Measurements from ENCODE around the gene NFXL1. TPM values are rescaled to one million over a fixed set of nuclear protein-coding genes. Genes with fewer than 3 reads are reported as not detected.

The NFXL1 gene
- total and polyA plus RNA-seq, 5 donors from 2014 or later, result 6.3 to 11.2 (median 8.5) TPM

DNA sequence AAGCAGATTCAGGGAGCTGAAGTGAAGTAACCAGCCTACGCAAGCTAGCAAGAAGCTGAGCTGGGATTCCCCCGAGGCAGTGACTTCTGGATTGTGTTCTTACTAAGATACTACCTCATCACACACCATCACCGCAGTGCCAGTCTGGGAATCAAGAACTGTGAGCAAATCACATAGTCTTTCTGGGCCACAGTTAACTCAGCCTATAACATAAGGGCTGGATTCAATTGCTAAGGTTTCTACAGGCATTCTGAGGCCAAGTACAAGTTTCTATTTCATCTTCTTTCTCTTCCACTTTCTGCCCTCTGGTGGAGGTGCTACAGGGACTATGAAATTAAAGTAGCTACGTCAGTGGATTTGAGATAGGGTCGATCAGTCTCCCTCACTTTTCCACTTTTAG, 75.1 kb downstream of the NFXL1 start:
- peaks cover 29% of the 10 kb centered on the region for H3K27me3 Mint-ChIP-seq
- H3K4me3 Mint-ChIP-seq, result peak overlapping the region; percentile 0 to 92 (median 74)
- H3K9me3 ChIP-seq (ENCODE audit: control insufficient read depth in 2 of 2, low read length in 2 of 2), result no peaks in the 10 kb centered on the region
- H3K4me1 Mint-ChIP-seq, result peaks cover 15 to 36% (median 24%) of the 10 kb centered on the region in 4 donors
- H3K27ac Mint-ChIP-seq, result peak overlapping the region in 1 of 3 donors; percentile 64
- peak overlapping the region; percentile 49 for H3K27ac ChIP-seq (ENCODE audit: insufficient read depth, low read length, poor library complexity, severe bottlenecking)
- peaks cover 4% of the 10 kb centered on the region for H3K27me3 ChIP-seq (ENCODE audit: control insufficient read depth, insufficient read depth, low read length)
- peaks cover 9% of the 10 kb centered on the region for H3K36me3 Mint-ChIP-seq
- peaks cover 36% of the 10 kb centered on the region for H3K4me1 ChIP-seq (ENCODE audit: control insufficient read depth, insufficient read depth, low read length, poor library complexity, severe bottlenecking)
- peak; percentile 5 to 55 (median 16) for DNase-seq
- ATAC-seq (ENCODE audit: low read depth in 2 of 2), result peak; percentile 24 to 26
- peak overlapping the region; percentile 22 for H3K4me3 ChIP-seq (ENCODE audit: low read depth, low read length)
- peaks cover 6% of the 10 kb centered on the region for H3K36me3 ChIP-seq (ENCODE audit: control insufficient read depth, insufficient read depth, low read length)
- no peaks in the 10 kb centered on the region for H3K9me3 Mint-ChIP-seq

DNA sequence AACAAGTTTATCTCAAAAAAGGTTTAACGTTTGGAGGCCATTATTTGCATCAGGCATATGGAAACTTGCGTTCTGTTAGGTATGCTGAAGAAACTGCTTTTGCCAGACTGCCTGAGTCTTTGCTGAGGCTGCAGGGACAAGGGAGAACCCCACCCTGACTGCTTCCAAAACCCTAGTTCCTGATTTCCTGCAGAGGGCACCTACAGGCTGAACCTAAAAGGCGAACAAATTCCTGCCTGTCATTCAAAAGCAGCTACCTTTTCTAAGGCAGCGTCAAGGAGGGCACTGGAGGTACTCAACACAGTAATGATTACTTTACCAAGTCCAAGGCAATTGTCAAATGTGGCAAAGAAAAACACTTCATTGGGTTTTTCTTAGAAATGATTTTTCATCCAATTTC, 75.9 kb downstream of the NFXL1 start:
- Mint-ChIP-seq H3K4me3 (peak overlapping the region in 3 of 4 donors; percentile 84 to 92 (median 86)), H3K27ac (no peak overlapping the region), H3K4me1 (peaks cover 15 to 36% (median 24%) of the 10 kb centered on the region in 4 donors), H3K9me3 (no peaks in the 10 kb centered on the region), H3K36me3 (peaks cover under 1% of the 10 kb centered on the region), H3K27me3 (peaks cover 36% of the 10 kb centered on the region)
- Histone ChIP-seq H3K4me3 (ENCODE audit: low read depth, low read length) (no peak overlapping the region), H3K27ac (ENCODE audit: insufficient read depth, low read length, poor library complexity, severe bottlenecking) (no peak overlapping the region), H3K4me1 (ENCODE audit: control insufficient read depth, insufficient read depth, low read length, poor library complexity, severe bottlenecking) (peaks cover 36% of the 10 kb centered on the region), H3K36me3 (ENCODE audit: control insufficient read depth, insufficient read depth, low read length) (no peaks in the 10 kb centered on the region), H3K27me3 (ENCODE audit: control insufficient read depth, insufficient read depth, low read length) (peaks cover 4% of the 10 kb centered on the region), H3K9me3 (ENCODE audit: control insufficient read depth in 2 of 2, low read length in 2 of 2) (no peaks in the 10 kb centered on the region)
- no peak for DNase-seq
- no peak for ATAC-seq (ENCODE audit: low read depth in 2 of 2)

DNA sequence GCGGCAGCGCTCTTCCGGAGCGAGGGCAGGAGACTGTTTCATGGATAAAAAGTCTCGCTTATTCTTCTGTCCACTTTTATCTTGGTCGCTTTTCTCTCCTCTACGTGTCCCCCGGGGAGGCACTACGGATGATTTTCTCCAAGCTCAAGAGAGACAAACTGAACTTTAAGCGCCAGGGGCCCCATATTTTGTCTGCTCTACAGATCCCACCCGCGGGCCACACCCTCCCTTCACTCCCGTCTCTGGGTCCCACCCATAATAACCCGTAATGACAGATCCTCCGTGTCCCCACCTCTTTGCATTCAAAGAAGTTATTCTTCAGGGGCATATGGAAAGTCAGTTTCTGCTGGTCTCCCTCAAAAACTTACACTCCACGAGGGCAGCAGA, 76.5 kb downstream of the NFXL1 start, which contains the start of gene CORIN:
Gene CORIN (minus strand): TSS at position 160 of the 387 bp plus-strand sequence. CDS start 118 bp downstream, at position 42.
- peak within 1 kb of the TSS; percentile 84 to 92 (median 87) for H3K4me3 Mint-ChIP-seq
- Histone ChIP-seq H3K36me3 (ENCODE audit: control insufficient read depth, insufficient read depth, low read length) (no peaks in the 10 kb centered on the region), H3K4me1 (ENCODE audit: control insufficient read depth, insufficient read depth, low read length, poor library complexity, severe bottlenecking) (peaks cover 36% of the 10 kb centered on the region), H3K9me3 (ENCODE audit: control insufficient read depth in 2 of 2, low read length in 2 of 2) (no peaks in the 10 kb centered on the region), H3K27ac (ENCODE audit: insufficient read depth, low read length, poor library complexity, severe bottlenecking) (peak within 1 kb of the TSS; percentile 49), H3K27me3 (ENCODE audit: control insufficient read depth, insufficient read depth, low read length) (peaks cover 4% of the 10 kb centered on the region), H3K4me3 (ENCODE audit: low read depth, low read length) (peak within 1 kb of the TSS; percentile 74)
- peaks cover 15 to 36% (median 24%) of the 10 kb centered on the region in 4 donors for H3K4me1 Mint-ChIP-seq
- ATAC-seq (ENCODE audit: low read depth in 2 of 2), result no peak
- no peak for DNase-seq
- peak within 1 kb of the TSS in 1 of 3 donors; percentile 20 for H3K27ac Mint-ChIP-seq
- H3K36me3 Mint-ChIP-seq, result no peaks in the 10 kb centered on the region
- no peaks in the 10 kb centered on the region for H3K9me3 Mint-ChIP-seq
- peaks cover 38% of the 10 kb centered on the region for H3K27me3 Mint-ChIP-seq

DNA sequence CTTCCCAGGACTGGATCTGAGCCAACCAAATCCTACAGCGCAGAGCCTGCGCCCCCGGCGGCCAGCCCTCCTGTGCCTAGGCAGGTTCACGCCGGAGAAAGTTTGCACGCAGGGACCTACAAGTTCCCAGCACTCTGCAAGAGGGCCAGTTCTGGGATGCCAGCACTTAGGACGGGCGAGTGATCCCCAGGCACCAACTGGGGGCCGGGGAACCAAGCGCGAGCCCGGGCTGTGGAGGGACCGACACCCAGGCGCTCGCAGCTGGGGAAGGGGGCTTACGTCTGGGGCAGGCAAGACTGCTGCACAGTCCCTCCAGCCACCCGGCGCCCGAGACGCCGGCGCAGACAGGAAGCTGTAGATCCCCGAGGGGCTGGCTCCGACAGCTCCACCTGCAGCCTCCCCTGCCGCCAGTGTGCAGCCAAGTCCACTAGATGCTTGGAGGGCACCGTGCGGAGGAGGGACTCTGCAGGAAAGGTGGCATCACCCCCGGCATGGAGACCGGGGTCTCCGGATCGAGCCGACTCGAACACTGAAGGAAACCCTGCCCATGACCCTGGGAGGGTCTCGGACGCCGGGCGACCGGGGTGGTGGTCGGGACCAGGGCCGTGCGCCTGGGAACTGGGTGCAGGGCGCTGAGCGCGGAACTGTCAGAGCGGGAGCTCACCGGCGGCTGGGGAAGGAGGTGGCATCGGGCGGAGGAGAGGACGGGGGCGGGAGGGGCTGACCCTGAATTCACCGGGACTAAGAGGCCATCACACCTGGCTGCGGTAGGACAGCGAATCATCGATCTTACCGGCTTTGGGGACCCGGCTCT, 77.1 kb downstream of the NFXL1 start:
- Mint-ChIP-seq H3K4me3 (peak overlapping the region; percentile 84 to 92 (median 87)), H3K27ac (peak overlapping the region in 1 of 3 donors; percentile 20), H3K9me3 (no peaks in the 10 kb centered on the region), H3K36me3 (no peaks in the 10 kb centered on the region), H3K27me3 (peaks cover 38% of the 10 kb centered on the region), H3K4me1 (peaks cover 15 to 36% (median 24%) of the 10 kb centered on the region in 4 donors)
- ATAC-seq (ENCODE audit: low read depth in 2 of 2), result peak; percentile 66 to 80
- Histone ChIP-seq H3K9me3 (ENCODE audit: control insufficient read depth in 2 of 2, low read length in 2 of 2) (no peaks in the 10 kb centered on the region), H3K27ac (ENCODE audit: insufficient read depth, low read length, poor library complexity, severe bottlenecking) (no peak overlapping the region), H3K36me3 (ENCODE audit: control insufficient read depth, insufficient read depth, low read length) (no peaks in the 10 kb centered on the region), H3K4me3 (ENCODE audit: low read depth, low read length) (peak overlapping the region; percentile 74), H3K4me1 (ENCODE audit: control insufficient read depth, insufficient read depth, low read length, poor library complexity, severe bottlenecking) (peaks cover 36% of the 10 kb centered on the region), H3K27me3 (ENCODE audit: control insufficient read depth, insufficient read depth, low read length) (peaks cover 4% of the 10 kb centered on the region)
- peak; percentile 20 to 69 (median 41) for DNase-seq

DNA sequence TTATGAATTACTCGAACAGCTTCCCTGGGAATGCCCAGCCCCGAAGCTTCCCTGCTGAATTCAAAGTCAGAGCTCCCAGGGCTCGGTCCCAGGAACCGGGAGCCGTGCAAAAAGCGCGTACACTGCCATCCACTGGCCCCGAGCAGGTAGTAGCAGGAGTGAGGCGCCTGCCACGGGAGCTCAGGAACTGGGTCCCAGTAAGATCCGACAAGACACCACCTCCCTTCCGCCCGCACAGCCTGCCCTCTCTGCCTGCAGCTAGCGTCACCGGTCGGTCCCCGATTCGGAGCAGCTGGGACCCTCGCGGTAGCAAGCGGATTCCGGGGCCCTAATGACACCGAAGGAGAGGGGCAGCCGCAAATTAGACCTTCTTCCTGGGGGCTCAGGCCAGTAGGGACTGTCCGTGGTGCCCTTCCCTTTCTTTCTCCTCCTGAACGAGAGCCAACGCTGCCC, 77.7 kb downstream of the NFXL1 start:
- no peaks in the 10 kb centered on the region for H3K36me3 Mint-ChIP-seq
- Histone ChIP-seq H3K4me3 (ENCODE audit: low read depth, low read length) (peak overlapping the region; percentile 74), H3K9me3 (ENCODE audit: control insufficient read depth in 2 of 2, low read length in 2 of 2) (no peaks in the 10 kb centered on the region), H3K36me3 (ENCODE audit: control insufficient read depth, insufficient read depth, low read length) (no peaks in the 10 kb centered on the region), H3K4me1 (ENCODE audit: control insufficient read depth, insufficient read depth, low read length, poor library complexity, severe bottlenecking) (peaks cover 36% of the 10 kb centered on the region), H3K27me3 (ENCODE audit: control insufficient read depth, insufficient read depth, low read length) (peaks cover 4% of the 10 kb centered on the region), H3K27ac (ENCODE audit: insufficient read depth, low read length, poor library complexity, severe bottlenecking) (no peak overlapping the region)
- peak overlapping the region in 1 of 3 donors; percentile 29 for H3K27ac Mint-ChIP-seq
- DNase-seq (peak; percentile 11 to 73 (median 28)), ATAC-seq (ENCODE audit: low read depth in 2 of 2) (peak; percentile 55 to 62)
- peaks cover 38% of the 10 kb centered on the region for H3K27me3 Mint-ChIP-seq
- H3K4me3 Mint-ChIP-seq, result peak overlapping the region; percentile 84 to 92 (median 87)
- H3K9me3 Mint-ChIP-seq, result peaks cover 0 to 2% (median 0%) of the 10 kb centered on the region in 7 donors
- H3K4me1 Mint-ChIP-seq, result peaks cover 15 to 36% (median 24%) of the 10 kb centered on the region in 4 donors

DNA sequence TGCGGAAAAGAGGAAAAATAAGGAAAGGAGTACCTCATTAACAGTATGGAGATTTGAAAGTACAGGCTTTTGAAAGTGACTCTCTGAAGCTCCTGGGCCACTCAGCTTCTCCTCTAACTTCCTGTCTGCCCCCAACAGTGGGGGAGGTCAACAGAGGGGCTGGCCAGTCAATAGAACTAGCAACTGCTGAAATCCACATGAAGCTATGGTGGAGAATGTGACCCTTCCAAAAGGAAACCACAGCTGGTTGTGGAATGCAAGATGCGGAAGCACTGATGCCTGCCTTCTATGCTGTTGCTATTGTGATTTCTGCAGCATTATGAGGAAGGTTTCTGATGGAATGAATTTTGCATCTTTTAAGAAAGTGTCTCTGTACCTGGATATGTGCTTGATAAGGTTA, 78.9 kb downstream of the NFXL1 start:
- Mint-ChIP-seq H3K9me3 (peaks cover 0 to 2% (median 0%) of the 10 kb centered on the region in 7 donors), H3K27me3 (peaks cover 38% of the 10 kb centered on the region), H3K27ac (no peak overlapping the region), H3K4me3 (peak overlapping the region; percentile 78 to 88 (median 85)), H3K36me3 (no peaks in the 10 kb centered on the region), H3K4me1 (peaks cover 15 to 36% (median 24%) of the 10 kb centered on the region in 4 donors)
- H3K36me3 ChIP-seq (ENCODE audit: control insufficient read depth, insufficient read depth, low read length), result no peaks in the 10 kb centered on the region
- no peak overlapping the region for H3K27ac ChIP-seq (ENCODE audit: insufficient read depth, low read length, poor library complexity, severe bottlenecking)
- DNase-seq, result no peak
- ATAC-seq (ENCODE audit: low read depth in 2 of 2), result no peak
- H3K27me3 ChIP-seq (ENCODE audit: control insufficient read depth, insufficient read depth, low read length), result peaks cover 10% of the 10 kb centered on the region
- H3K4me1 ChIP-seq (ENCODE audit: control insufficient read depth, insufficient read depth, low read length, poor library complexity, severe bottlenecking), result peaks cover 36% of the 10 kb centered on the region
- H3K4me3 ChIP-seq (ENCODE audit: low read depth, low read length), result no peak overlapping the region
- H3K9me3 ChIP-seq (ENCODE audit: control insufficient read depth in 2 of 2, low read length in 2 of 2), result no peaks in the 10 kb centered on the region

DNA sequence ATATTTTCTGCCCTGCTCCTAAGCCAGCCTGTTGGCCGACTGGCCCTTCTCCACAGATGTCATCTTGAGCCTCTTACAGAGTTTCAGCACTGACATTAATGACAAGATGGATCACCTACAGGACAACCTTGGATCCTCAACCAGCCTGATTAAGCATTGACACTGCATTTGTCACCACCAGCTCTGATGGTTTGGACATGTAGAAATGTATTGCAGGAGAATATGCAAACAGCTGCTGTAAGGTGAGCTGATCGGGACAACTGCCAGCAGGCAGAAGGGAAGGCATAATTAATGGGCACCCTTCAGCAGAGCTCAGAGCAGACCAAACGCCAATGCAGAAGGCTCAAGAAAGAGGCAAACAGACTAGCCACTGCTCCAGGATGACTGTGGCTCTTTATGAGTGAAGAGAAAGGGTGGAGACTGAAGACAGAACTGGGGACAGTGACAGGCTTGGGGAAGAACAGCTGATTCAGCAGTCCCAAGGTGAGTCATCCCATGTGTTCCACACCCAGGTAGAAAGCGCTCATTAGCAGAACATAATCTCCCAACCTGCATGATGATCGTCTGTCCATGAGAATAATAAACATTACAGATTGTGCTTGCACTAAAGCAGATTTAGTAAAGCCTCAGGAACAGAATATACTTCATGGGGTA, 83.2 kb downstream of the NFXL1 start:
- H3K27ac Mint-ChIP-seq, result no peak overlapping the region
- no peak overlapping the region for H3K4me3 Mint-ChIP-seq
- H3K9me3 ChIP-seq (ENCODE audit: control insufficient read depth in 2 of 2, low read length in 2 of 2), result no peaks in the 10 kb centered on the region
- no peak overlapping the region for H3K4me3 ChIP-seq (ENCODE audit: low read depth, low read length)
- DNase-seq (peak in 1 of 3 donors; percentile 13), ATAC-seq (ENCODE audit: low read depth in 2 of 2) (no peak)
- peaks cover 7% of the 10 kb centered on the region for H3K4me1 ChIP-seq (ENCODE audit: control insufficient read depth, insufficient read depth, low read length, poor library complexity, severe bottlenecking)
- peaks cover 10% of the 10 kb centered on the region for H3K27me3 ChIP-seq (ENCODE audit: control insufficient read depth, insufficient read depth, low read length)
- H3K9me3 Mint-ChIP-seq, result peaks cover 0 to 2% (median 0%) of the 10 kb centered on the region in 7 donors
- peaks cover 17% of the 10 kb centered on the region for H3K27me3 Mint-ChIP-seq
- H3K36me3 ChIP-seq (ENCODE audit: control insufficient read depth, insufficient read depth, low read length), result no peaks in the 10 kb centered on the region
- H3K27ac ChIP-seq (ENCODE audit: insufficient read depth, low read length, poor library complexity, severe bottlenecking), result no peak overlapping the region
- H3K36me3 Mint-ChIP-seq, result no peaks in the 10 kb centered on the region
- H3K4me1 Mint-ChIP-seq, result peaks cover 3 to 11% (median 4%) of the 10 kb centered on the region in 4 donors

All from CD4-positive, CD25-positive, alpha-beta regulatory T cell (primary cell).